IMR-90 (cell line): ENCODE measurements around the gene PPL. TPM values are rescaled to one million over a fixed set of nuclear protein-coding genes. Genes with fewer than 3 reads are reported as not detected.

ENCODE experiments used
- ATAC-seq: fragments of 200-7000 bp; cut with Tn5 transposase; 2 replicates; pipeline ENCODE4 v1.9.1; 2020; ENCODE audit warnings: low read depth, mild to moderate bottlenecking, moderate library complexity
- BruUV-seq: library from RNA; stranded (reverse); fragments of 400-500 nt; replicated peaks from 2 replicates; lab custom pipeline; 2021; lab: Mats Ljungman, UMichigan
- CTCF ChIA-PET: fragments of 300-600 bp; formaldehyde crosslinking; extraction: SDS; loops from one replicate; lab custom pipeline; 2021; ENCODE audit warnings: antibody characterized with exemption; lab: Yijun Ruan, JAX
- POLR2A ChIA-PET: fragments of 300-600 bp; sonication (Branson Sonifier 250); formaldehyde crosslinking; loops from one replicate; lab custom pipeline; 2022; ENCODE audit warnings: antibody characterized with exemption; ENCODE audit not compliant: unreplicated experiment; lab: Charles Lee
- DNase-seq: peaks from one replicate; pipeline ENCODE4 v3.0.0; 2013
- H2AFZ ChIP-seq: replicated peaks from 2 replicates; pipeline ENCODE3; 2013; ENCODE audit warnings: low read length, mild to moderate bottlenecking; ENCODE audit not compliant: poor library complexity
- H2AK5ac ChIP-seq: 2 replicates; pipeline ENCODE4 v1.6.1; 2013; ENCODE audit warnings: low read depth, low read length, inconsistent platforms
- H2AK9ac ChIP-seq: replicated peaks from 2 replicates; pipeline ENCODE3; 2013; ENCODE audit warnings: mild to moderate bottlenecking, low read depth, low read length, moderate library complexity; ENCODE audit not compliant: poor library complexity
- H2BK120ac ChIP-seq: 2 replicates; pipeline ENCODE4 v1.6.1; 2013; ENCODE audit warnings: low read depth, low read length, inconsistent platforms
- H2BK15ac ChIP-seq: 3 replicates; pipeline ENCODE4 v1.6.1; 2013; ENCODE audit warnings: low read depth, low read length, inconsistent platforms
- H2BK20ac ChIP-seq: 2 replicates; pipeline ENCODE4 v1.6.1; 2013; ENCODE audit warnings: low read depth, mild to moderate bottlenecking, inconsistent platforms, low read length, moderate library complexity
- H2BK5ac ChIP-seq: 2 replicates; pipeline ENCODE4 v1.6.1; 2013; ENCODE audit warnings: mild to moderate bottlenecking, low read depth, low read length, inconsistent platforms; ENCODE audit not compliant: poor library complexity, severe bottlenecking
- H3K14ac ChIP-seq: replicated peaks from 2 replicates; pipeline ENCODE4 v1.6.1; 2013; ENCODE audit warnings: low read depth, low read length, inconsistent platforms
- H3K18ac ChIP-seq: 2 replicates; pipeline ENCODE4 v1.6.1; 2013; ENCODE audit warnings: low read depth, low read length, control low read depth
- H3K23ac ChIP-seq: 2 replicates; pipeline ENCODE4 v1.6.1; 2013; ENCODE audit warnings: low read depth, low read length, inconsistent platforms
- H3K27ac ChIP-seq: 2 replicates; pipeline ENCODE4 v1.5.1; 2013; ENCODE audit warnings: mild to moderate bottlenecking, control low read depth, low read length; ENCODE audit not compliant: insufficient read depth
- H3K27me3 ChIP-seq: 2 replicates; pipeline ENCODE4 v1.6.1; 2013; ENCODE audit warnings: low read length; ENCODE audit not compliant: control insufficient read depth, insufficient read depth
- H3K36me3 ChIP-seq: 2 replicates; pipeline ENCODE4 v1.6.1; 2013; ENCODE audit warnings: low read length, mixed read lengths; ENCODE audit not compliant: control insufficient read depth, insufficient read depth
- H3K4ac ChIP-seq: 2 replicates; pipeline ENCODE4 v1.6.1; 2013; ENCODE audit warnings: low read depth, low read length, inconsistent platforms
- H3K4me1 ChIP-seq: 2 replicates; pipeline ENCODE4 v1.6.1; 2013; ENCODE audit warnings: low read length, mixed read lengths; ENCODE audit not compliant: control insufficient read depth, insufficient read depth
- H3K4me2 ChIP-seq: 2 replicates; pipeline ENCODE4 v1.6.1; 2013; ENCODE audit warnings: low read depth, mild to moderate bottlenecking, control low read depth, low read length, moderate library complexity
- H3K4me3 ChIP-seq: 2 replicates; pipeline ENCODE4 v1.5.1; 2013; ENCODE audit warnings: low read depth, mild to moderate bottlenecking, control low read depth, low read length, moderate library complexity; ENCODE audit not compliant: insufficient read depth
- H3K56ac ChIP-seq: 2 replicates; pipeline ENCODE4 v1.6.1; 2013; ENCODE audit warnings: low read length, inconsistent platforms; ENCODE audit not compliant: insufficient read depth; ENCODE audit errors: extremely low read depth
- H3K79me1 ChIP-seq, 2 experiments: 2 replicates each; pipeline ENCODE4 v1.6.1; 2013; ENCODE audit warnings: low read length in 2 of 2, inconsistent platforms in 1 of 2, low read depth in 1 of 2
- H3K9ac ChIP-seq: 2 replicates; pipeline ENCODE4 v1.6.1; 2013; ENCODE audit warnings: low read depth, low read length, control low read depth
- H3K9me1 ChIP-seq: 2 replicates; pipeline ENCODE4 v1.6.1; 2013; ENCODE audit warnings: low read length, inconsistent platforms; ENCODE audit not compliant: insufficient read depth
- H3K9me3 ChIP-seq: 2 replicates; pipeline ENCODE4 v1.6.1; 2013; ENCODE audit warnings: low read length; ENCODE audit not compliant: control insufficient read depth, insufficient read depth
- H4K20me1 ChIP-seq: 2 replicates; pipeline ENCODE4 v1.6.1; 2013; ENCODE audit warnings: low read length, inconsistent platforms; ENCODE audit not compliant: insufficient read depth
- H4K5ac ChIP-seq: 2 replicates; pipeline ENCODE4 v1.6.1; 2013; ENCODE audit warnings: mild to moderate bottlenecking, low read depth, low read length, control low read depth
- H4K8ac ChIP-seq, 2 experiments: 2 replicates each; pipeline ENCODE4 v1.6.1; 2013; ENCODE audit warnings: low read depth in 2 of 2, low read length in 2 of 2, control low read depth in 1 of 2, inconsistent platforms in 1 of 2
- H4K91ac ChIP-seq: 2 replicates; pipeline ENCODE4 v1.6.1; 2013; ENCODE audit warnings: low read depth, low read length, inconsistent platforms; ENCODE audit not compliant: insufficient read depth
- BHLHE40 ChIP-seq: fragments of 150-350 bp; IDR thresholded peaks from 2 replicates; pipeline ENCODE4 v1.6.1; 2016; ENCODE audit warnings: mild to moderate bottlenecking, low read depth, low read length
- CEBPB ChIP-seq: IDR thresholded peaks from 2 replicates; pipeline ENCODE4 v1.6.1; 2012; ENCODE audit warnings: low read depth, low read length, improper control_type of control experiment
- CHD1 ChIP-seq: IDR thresholded peaks from 2 replicates; pipeline ENCODE4 v1.6.1; 2012; ENCODE audit warnings: low read depth, low read length, improper control_type of control experiment
- FOS ChIP-seq: fragments of 150-350 bp; IDR thresholded peaks from 2 replicates; pipeline ENCODE4 v1.6.1; 2016; ENCODE audit warnings: low read depth, low read length
- MAFK ChIP-seq: IDR thresholded peaks from 2 replicates; pipeline ENCODE4 v1.6.1; 2012; ENCODE audit warnings: low read depth, low read length, improper control_type of control experiment
- MAZ ChIP-seq: IDR thresholded peaks from 2 replicates; pipeline ENCODE4 v1.6.1; 2012; ENCODE audit warnings: low read depth, mild to moderate bottlenecking, low read length, improper control_type of control experiment, moderate library complexity, borderline replicate concordance
- MXI1 ChIP-seq: IDR thresholded peaks from 2 replicates; pipeline ENCODE4 v1.6.1; 2012; ENCODE audit warnings: low read depth, mild to moderate bottlenecking, low read length, moderate library complexity, borderline replicate concordance
- NFE2L2 ChIP-seq: fragments of 150-350 bp; IDR thresholded peaks from 2 replicates; pipeline ENCODE4 v1.6.1; 2016; ENCODE audit warnings: low read depth, mild to moderate bottlenecking, low read length
- POLR2A ChIP-seq: IDR thresholded peaks from 2 replicates; pipeline ENCODE4 v1.6.1; 2012; ENCODE audit warnings: mild to moderate bottlenecking, low read depth, low read length
- RAD21 ChIP-seq: IDR thresholded peaks from 2 replicates; pipeline ENCODE4 v1.6.1; 2012; ENCODE audit warnings: low read length, improper control_type of control experiment
- RFX5 ChIP-seq: IDR thresholded peaks from 2 replicates; pipeline ENCODE4 v1.8.0; 2012; ENCODE audit warnings: low read depth, mild to moderate bottlenecking, low read length, moderate library complexity
- SMC3 ChIP-seq: fragments of 150-350 bp; IDR thresholded peaks from 2 replicates; pipeline ENCODE4 v1.6.1; 2016; ENCODE audit warnings: low read depth, mild to moderate bottlenecking, antibody characterized with exemption, low read length, moderate library complexity
- WGBS, 2 experiments: methylation state at CpG; one replicate each; pipeline versions ENCODE4 v1.1.5 to v1.1.7; 2013; ENCODE audit warnings: missing lambda C conversion rate in 2 of 2; ENCODE audit not compliant: insufficient read length in 1 of 2; ENCODE audit errors: extremely low coverage in 2 of 2; 5-methylcytosine and 5-hydroxymethylcytosine counted together
- dilution Hi-C: fragments of 300-500 bp; cut with HindIII; formaldehyde crosslinking; loops from one replicate; pipeline ENCODE4 v1.14.3; 2018; ENCODE audit warnings: low sequenced_read_pairs; ENCODE audit not compliant: unreplicated experiment
- in situ Hi-C: fragments of 300-500 bp; cut with MboI; formaldehyde crosslinking; loops from 3 replicates; pipeline ENCODE4 v1.14.3; 2019; ENCODE audit warnings: low sequenced_read_pairs, inconsistent platforms, mixed read lengths
- intact Hi-C: fragments of 100-400 bp; cut with micrococcal nuclease; formaldehyde crosslinking; loops from 2 replicates; pipeline ENCODE4 v1.10.0; 2022
- polyA plus RNA-seq, 3 experiments: library from polyadenylated mRNA; depleted of rRNA; stranded (reverse); fragments of >200 nt; gene quantifications; 2 replicates each; pipeline ENCODE4 v1.2.3, GENCODE V29; 2012; ENCODE audit warnings: low replicate concordance in 1 of 3
- total RNA-seq: library from RNA; depleted of rRNA; stranded (reverse); fragments of >200 nt; gene quantifications from 2 replicates; pipeline ENCODE4 v1.2.3, GENCODE V29; 2012
- TF ChIP-seq, protein P1 (sequence below): conservative IDR thresholded peaks from 2 replicates; pipeline ENCODE4 v1.5.1; 2012; ENCODE audit warnings: mild to moderate bottlenecking, low read depth, low read length, improper control_type of control experiment
- TF ChIP-seq, protein P2 (sequence below): fragments of 150-350 bp; IDR thresholded peaks from 2 replicates; pipeline ENCODE4 v1.6.1; 2016; ENCODE audit warnings: low read depth, mild to moderate bottlenecking, low read length, moderate library complexity, borderline replicate concordance
- TF ChIP-seq, protein P3 (sequence below): fragments of 150-350 bp; IDR thresholded peaks from 2 replicates; pipeline ENCODE4 v1.6.1; 2017; ENCODE audit warnings: mild to moderate bottlenecking, antibody characterized with exemption, low read length, low read depth

The PPL gene
- total and polyA plus RNA-seq, 2 of the 4 experiments (the other 2 are of a cell fraction), result 0.34 to 0.36 TPM

DNA sequence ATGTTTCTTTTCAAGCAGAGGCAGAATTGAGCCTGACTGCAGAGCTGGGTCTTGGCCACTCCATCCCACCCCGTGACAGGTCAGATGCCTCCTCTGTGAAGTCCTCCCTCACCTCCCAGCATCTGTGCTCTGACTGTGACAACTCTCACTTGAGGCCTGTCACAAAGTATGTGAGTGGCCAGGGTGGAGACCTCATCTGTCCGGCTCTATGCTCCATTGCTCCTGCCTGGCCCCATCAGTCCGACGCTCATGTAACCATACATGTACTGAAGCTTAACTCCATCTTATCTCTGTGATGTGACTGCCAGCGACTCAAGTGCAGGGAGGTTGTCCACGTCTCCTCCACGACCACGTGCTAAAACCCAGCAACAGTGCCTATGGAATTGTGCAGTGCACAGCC, 3.5 kb downstream of the PPL start:
- H3K4me2 ChIP-seq, result no peak overlapping the region
- H3K18ac ChIP-seq, result no peak overlapping the region
- no peaks in the 10 kb centered on the region; the same call in 1 of the 2 replicates for H3K9me3 ChIP-seq
- H3K14ac ChIP-seq, result no peak overlapping the region
- no peak overlapping the region for H2BK120ac ChIP-seq
- H3K27ac ChIP-seq, result no peak overlapping the region
- H3K9ac ChIP-seq, result no peak overlapping the region
- H4K8ac ChIP-seq, result no peak overlapping the region
- CTCF ChIA-PET, result no interaction called here
- TF ChIP-seq MAFK (no peak), POLR2A (no peak), CEBPB (no peak), RAD21 (no peak), MAZ (no peak), NFE2L2 (no peak), FOS (no peak), BHLHE40 (no peak), CHD1 (no peak), RFX5 (no peak), SMC3 (no peak), MXI1 (no peak)
- TF ChIP-seq, protein P1, sequence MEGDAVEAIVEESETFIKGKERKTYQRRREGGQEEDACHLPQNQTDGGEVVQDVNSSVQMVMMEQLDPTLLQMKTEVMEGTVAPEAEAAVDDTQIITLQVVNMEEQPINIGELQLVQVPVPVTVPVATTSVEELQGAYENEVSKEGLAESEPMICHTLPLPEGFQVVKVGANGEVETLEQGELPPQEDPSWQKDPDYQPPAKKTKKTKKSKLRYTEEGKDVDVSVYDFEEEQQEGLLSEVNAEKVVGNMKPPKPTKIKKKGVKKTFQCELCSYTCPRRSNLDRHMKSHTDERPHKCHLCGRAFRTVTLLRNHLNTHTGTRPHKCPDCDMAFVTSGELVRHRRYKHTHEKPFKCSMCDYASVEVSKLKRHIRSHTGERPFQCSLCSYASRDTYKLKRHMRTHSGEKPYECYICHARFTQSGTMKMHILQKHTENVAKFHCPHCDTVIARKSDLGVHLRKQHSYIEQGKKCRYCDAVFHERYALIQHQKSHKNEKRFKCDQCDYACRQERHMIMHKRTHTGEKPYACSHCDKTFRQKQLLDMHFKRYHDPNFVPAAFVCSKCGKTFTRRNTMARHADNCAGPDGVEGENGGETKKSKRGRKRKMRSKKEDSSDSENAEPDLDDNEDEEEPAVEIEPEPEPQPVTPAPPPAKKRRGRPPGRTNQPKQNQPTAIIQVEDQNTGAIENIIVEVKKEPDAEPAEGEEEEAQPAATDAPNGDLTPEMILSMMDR, result no peak
- TF ChIP-seq, protein P2, sequence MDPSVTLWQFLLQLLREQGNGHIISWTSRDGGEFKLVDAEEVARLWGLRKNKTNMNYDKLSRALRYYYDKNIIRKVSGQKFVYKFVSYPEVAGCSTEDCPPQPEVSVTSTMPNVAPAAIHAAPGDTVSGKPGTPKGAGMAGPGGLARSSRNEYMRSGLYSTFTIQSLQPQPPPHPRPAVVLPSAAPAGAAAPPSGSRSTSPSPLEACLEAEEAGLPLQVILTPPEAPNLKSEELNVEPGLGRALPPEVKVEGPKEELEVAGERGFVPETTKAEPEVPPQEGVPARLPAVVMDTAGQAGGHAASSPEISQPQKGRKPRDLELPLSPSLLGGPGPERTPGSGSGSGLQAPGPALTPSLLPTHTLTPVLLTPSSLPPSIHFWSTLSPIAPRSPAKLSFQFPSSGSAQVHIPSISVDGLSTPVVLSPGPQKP, result no peak
- TF ChIP-seq, protein P3, sequence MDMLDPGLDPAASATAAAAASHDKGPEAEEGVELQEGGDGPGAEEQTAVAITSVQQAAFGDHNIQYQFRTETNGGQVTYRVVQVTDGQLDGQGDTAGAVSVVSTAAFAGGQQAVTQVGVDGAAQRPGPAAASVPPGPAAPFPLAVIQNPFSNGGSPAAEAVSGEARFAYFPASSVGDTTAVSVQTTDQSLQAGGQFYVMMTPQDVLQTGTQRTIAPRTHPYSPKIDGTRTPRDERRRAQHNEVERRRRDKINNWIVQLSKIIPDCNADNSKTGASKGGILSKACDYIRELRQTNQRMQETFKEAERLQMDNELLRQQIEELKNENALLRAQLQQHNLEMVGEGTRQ, result no peak
- POLR2A ChIA-PET, result no interaction called here
- dilution Hi-C loops (no loop called here), intact Hi-C loops (no loop called here), in situ Hi-C loops (no loop called here)
- H3K79me1 ChIP-seq, result no peaks in the 10 kb centered on the region
- H3K9me1 ChIP-seq, result no peaks in the 10 kb centered on the region
- no peak overlapping the region for H3K56ac ChIP-seq
- no peak overlapping the region; the same call in 1 of the 2 replicates for H2AK5ac ChIP-seq
- DNase-seq (no peak), ATAC-seq (no peak)
- H4K20me1 ChIP-seq, result no peaks in the 10 kb centered on the region
- H3K27me3 ChIP-seq, result peaks cover 58% of the 10 kb centered on the region
- H3K4me1 ChIP-seq, result peaks cover 3% of the 10 kb centered on the region; the same call in 1 of the 2 replicates
- H4K5ac ChIP-seq, result no peak overlapping the region
- no peak overlapping the region for H3K4ac ChIP-seq
- H2AFZ ChIP-seq, result no peak overlapping the region
- H3K23ac ChIP-seq, result no peak overlapping the region
- no TSS peak for BruUV-seq
- H2BK15ac ChIP-seq, result no peak overlapping the region
- H2AK9ac ChIP-seq, result no peak overlapping the region
- H4K91ac ChIP-seq, result no peak overlapping the region
- 51% methylated on average over 3 of the region's 8 CpGs; no CpG with 5 or more reads in 1 of the 2 experiments for WGBS, 2 experiments
- H2BK20ac ChIP-seq, result no peak overlapping the region
- no peak overlapping the region for H2BK5ac ChIP-seq
- H3K36me3 ChIP-seq, result no peaks in the 10 kb centered on the region
- H3K4me3 ChIP-seq, result no peak overlapping the region
